Activated naive CD4-positive, alpha-beta T cell treated with anti-CD3 and anti-CD28 coated beads for 36 hours (primary cell): ENCODE results near the gene AMBRA1. TPM values are rescaled to one million over a fixed set of nuclear protein-coding genes. Genes with fewer than 3 reads are reported as not detected.

Source experiments
- CTCF ChIA-PET: fragments of 350-600 bp; sonication (Branson Sonifier 250); formaldehyde crosslinking; loops from one replicate; lab custom pipeline; 2021; ENCODE audit warnings: antibody characterized with exemption; lab: Charles Lee
- DNase-seq: peaks from one replicate; pipeline ENCODE4 v3.0.0-alpha.2; 2020
- H3K27ac Mint-ChIP-seq: one replicate; pipeline ENCODE4 v1.8.0; 2021; ENCODE audit warnings: mild to moderate bottlenecking, mixed read lengths
- H3K27me3 Mint-ChIP-seq: one replicate; pipeline ENCODE4 v1.8.0; 2021; ENCODE audit warnings: low read depth, mixed read lengths
- H3K36me3 Mint-ChIP-seq: one replicate; pipeline ENCODE4 v1.8.0; 2021; ENCODE audit warnings: low read depth, mixed read lengths
- H3K4me1 Mint-ChIP-seq: one replicate; pipeline ENCODE4 v1.8.0; 2021; ENCODE audit warnings: low read depth, mixed read lengths
- H3K4me3 Mint-ChIP-seq: one replicate; pipeline ENCODE4 v1.8.0; 2021; ENCODE audit warnings: mild to moderate bottlenecking, moderate library complexity, mixed read lengths
- H3K9me3 Mint-ChIP-seq: one replicate; pipeline ENCODE4 v1.8.0; 2021; ENCODE audit warnings: mixed read lengths
- intact Hi-C: fragments of 100-400 bp; cut with micrococcal nuclease; formaldehyde crosslinking; loops from one replicate; pipeline ENCODE4 v1.15.1; 2023
- total RNA-seq, 2 experiments: library from RNA; stranded (reverse); gene quantifications; one replicate each; pipeline ENCODE4 v1.2.3, GENCODE V29; 2021

Gene AMBRA1
- total RNA-seq, 2 experiments from 2014 or later: 19.0 to 23.1 TPM

- CTCF ChIA-PET: no interaction called here
- H3K9me3 Mint-ChIP-seq: no peaks in the 10 kb centered on the region
- peak overlapping the region; percentile 19 for H3K27ac Mint-ChIP-seq
- no peak for DNase-seq
- no peaks in the 10 kb centered on the region for H3K27me3 Mint-ChIP-seq
- peaks cover 21% of the 10 kb centered on the region for H3K4me1 Mint-ChIP-seq
- no peak overlapping the region for H3K4me3 Mint-ChIP-seq
- no peaks in the 10 kb centered on the region for H3K36me3 Mint-ChIP-seq
- intact Hi-C loops: no loop called here
These were observed 138.0 kb downstream of the AMBRA1 start for GRCh38 chr11:46455834-46456233.

DNA sequence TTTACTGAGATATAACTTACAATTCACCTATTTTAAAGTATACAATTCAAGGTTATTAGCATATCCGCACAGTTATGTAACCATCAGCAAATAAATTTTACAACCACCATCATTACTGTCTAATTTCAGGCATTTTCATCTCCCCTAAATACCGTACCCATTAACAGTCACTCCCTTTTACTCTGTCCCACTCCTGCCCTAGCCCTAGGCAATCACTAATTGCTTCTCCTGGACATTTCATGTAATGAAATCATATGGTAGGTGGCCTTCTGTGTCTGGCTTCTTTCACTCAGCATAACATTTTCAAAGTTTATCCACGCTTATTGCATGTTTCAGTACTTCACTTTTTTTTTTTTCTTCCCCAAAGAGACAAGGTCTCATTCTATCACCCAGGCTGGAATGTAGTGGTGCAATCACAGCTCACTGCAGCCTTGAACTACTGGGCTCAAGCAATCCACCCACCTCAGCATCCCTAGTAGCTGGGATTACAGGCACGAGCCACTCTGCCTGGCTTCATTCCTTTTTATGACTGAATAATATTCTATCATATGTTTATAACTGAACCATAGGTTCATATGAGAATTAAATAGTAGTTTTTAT is 140.8 kb downstream of the AMBRA1 start:
- CTCF ChIA-PET: interaction anchor here (0.5 to 2.1 kb wide), 5 partner anchors 11 to 478 kb away, joined by 3 to 6 read pairs (median 3); no protein-coding TSS in a partner anchor
- intact Hi-C loops: no loop called here
- Mint-ChIP-seq H3K27me3 (no peaks in the 10 kb centered on the region), H3K9me3 (no peaks in the 10 kb centered on the region), H3K27ac (no peak overlapping the region), H3K36me3 (no peaks in the 10 kb centered on the region), H3K4me3 (no peak overlapping the region), H3K4me1 (peaks cover 28% of the 10 kb centered on the region)
- DNase-seq: no peak

DNA sequence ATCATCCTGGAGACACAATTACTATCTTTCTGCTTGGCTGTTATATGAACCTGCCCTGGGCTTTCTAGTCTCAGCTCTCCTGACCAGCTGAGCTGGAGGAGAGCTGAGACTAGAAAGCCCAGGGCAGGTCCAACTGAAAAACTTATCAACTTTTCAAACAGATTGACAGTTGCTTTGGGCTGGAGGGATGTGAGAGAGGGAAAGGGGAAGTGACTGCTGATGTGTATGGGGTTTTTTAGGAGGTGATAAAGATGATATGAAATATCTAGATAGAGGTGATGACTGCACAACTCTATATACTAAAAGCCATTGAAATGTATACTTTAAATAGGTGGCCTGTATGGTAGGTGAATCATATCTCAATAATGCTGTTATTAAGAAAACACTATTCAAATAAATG is 142.1 kb downstream of the AMBRA1 start:
- CTCF ChIA-PET: interaction anchor here (0.6 to 2.1 kb wide), 3 partner anchors 15 to 78 kb away, joined by 3 to 6 read pairs (median 6); no protein-coding TSS in a partner anchor
- Mint-ChIP-seq H3K27me3 (no peaks in the 10 kb centered on the region), H3K36me3 (no peaks in the 10 kb centered on the region), H3K4me1 (peaks cover 28% of the 10 kb centered on the region), H3K9me3 (no peaks in the 10 kb centered on the region), H3K27ac (no peak overlapping the region), H3K4me3 (no peak overlapping the region)
- intact Hi-C loops: no loop called here
- DNase-seq: no peak

DNA sequence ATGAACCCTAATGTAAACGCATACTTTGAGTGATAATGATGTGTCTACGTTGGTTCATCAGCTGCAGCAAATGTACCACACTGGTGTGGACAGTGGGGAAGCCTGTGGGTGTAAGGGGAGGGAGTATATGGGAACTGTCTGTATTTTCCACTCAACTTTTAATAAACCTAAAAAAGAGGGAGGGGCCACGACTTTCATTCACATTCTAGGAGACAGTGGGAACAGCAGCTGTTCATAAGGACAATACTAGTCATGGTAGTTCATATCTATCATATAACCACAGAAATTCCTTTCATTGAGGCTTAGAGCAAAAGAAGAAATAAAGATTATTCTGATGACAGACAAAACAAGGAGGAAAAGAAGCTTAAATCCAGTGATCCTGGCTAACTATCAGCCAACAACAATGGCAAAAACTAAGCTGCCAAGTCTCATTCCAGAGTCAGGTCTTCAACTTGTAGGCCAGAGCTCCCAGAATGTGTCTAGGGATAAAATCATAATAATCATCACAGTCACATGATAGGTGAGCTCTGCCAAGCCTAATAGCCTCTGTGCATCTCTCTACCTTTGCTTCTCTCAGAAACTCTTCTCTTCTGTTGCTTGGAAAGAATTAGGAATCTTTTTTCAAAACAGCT is 142.9 kb downstream of the AMBRA1 start:
- Mint-ChIP-seq H3K9me3 (no peaks in the 10 kb centered on the region), H3K4me1 (peaks cover 24% of the 10 kb centered on the region), H3K36me3 (no peaks in the 10 kb centered on the region), H3K27ac (no peak overlapping the region), H3K27me3 (no peaks in the 10 kb centered on the region), H3K4me3 (no peak overlapping the region)
- intact Hi-C loops: no loop called here
- no peak for DNase-seq
- CTCF ChIA-PET: interaction anchor here (0.6 to 2.1 kb wide), 3 partner anchors 14 to 77 kb away, joined by 3 to 6 read pairs (median 6); no protein-coding TSS in a partner anchor

- no peak overlapping the region for H3K4me3 Mint-ChIP-seq
- no peak overlapping the region for H3K27ac Mint-ChIP-seq
- intact Hi-C loops: no loop called here
- no peaks in the 10 kb centered on the region for H3K9me3 Mint-ChIP-seq
- CTCF ChIA-PET: no interaction called here
- H3K27me3 Mint-ChIP-seq: no peaks in the 10 kb centered on the region
- no peak for DNase-seq
- peaks cover 15% of the 10 kb centered on the region for H3K4me1 Mint-ChIP-seq
- peaks cover 6% of the 10 kb centered on the region for H3K36me3 Mint-ChIP-seq
These were observed 146.3 kb downstream of the AMBRA1 start for GRCh38 chr11:46447544-46447943.

DNA sequence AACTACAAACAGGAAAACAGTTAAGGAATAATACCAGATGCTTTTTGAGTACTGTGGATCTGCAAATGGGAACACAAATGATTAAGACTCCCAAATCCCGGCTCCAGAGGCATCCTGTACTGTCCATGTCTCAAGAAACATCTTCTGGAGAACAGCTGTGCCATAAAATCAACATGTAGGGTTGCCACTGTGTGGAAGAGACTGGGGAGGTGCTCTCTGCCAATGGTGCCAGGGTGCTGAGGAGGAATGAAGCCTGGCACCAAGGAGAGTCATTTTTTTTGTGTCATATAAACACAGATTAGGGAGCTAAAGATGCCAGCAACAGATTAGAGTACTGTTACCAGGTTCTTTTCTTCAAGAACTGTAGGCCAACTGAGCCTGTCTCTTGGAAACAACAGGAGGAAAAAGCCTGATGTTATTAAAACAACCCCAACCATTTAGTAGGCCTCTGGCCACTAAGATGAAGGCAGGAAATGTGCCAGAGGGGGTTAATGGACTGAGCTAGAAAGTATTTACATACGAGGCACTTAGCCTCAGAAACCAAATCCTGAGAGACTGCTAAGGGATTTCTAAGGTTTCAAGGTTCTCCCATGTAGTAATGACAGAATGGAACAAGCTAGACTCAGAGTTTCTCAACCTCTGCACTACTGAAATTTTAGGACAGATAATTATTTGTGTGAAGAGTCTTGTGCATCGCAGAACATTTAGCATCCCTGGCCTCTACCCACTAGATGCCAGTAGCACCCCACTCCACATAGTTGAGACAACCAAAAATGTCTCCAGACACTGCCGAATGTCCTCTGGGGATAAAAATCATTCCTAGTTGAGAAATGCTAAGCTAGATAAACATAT is 147.7 kb downstream of the AMBRA1 start:
- H3K36me3 Mint-ChIP-seq: peaks cover 12% of the 10 kb centered on the region
- intact Hi-C loops: no loop called here
- no peak overlapping the region for H3K4me3 Mint-ChIP-seq
- DNase-seq: no peak
- H3K9me3 Mint-ChIP-seq: no peaks in the 10 kb centered on the region
- H3K27me3 Mint-ChIP-seq: no peaks in the 10 kb centered on the region
- H3K27ac Mint-ChIP-seq: no peak overlapping the region
- peaks cover 8% of the 10 kb centered on the region for H3K4me1 Mint-ChIP-seq
- CTCF ChIA-PET: interaction anchor here (0.7 to 1.3 kb wide), 2 partner anchors 83 to 94 kb away, joined by 3 to 4 read pairs; no protein-coding TSS in a partner anchor

DNA sequence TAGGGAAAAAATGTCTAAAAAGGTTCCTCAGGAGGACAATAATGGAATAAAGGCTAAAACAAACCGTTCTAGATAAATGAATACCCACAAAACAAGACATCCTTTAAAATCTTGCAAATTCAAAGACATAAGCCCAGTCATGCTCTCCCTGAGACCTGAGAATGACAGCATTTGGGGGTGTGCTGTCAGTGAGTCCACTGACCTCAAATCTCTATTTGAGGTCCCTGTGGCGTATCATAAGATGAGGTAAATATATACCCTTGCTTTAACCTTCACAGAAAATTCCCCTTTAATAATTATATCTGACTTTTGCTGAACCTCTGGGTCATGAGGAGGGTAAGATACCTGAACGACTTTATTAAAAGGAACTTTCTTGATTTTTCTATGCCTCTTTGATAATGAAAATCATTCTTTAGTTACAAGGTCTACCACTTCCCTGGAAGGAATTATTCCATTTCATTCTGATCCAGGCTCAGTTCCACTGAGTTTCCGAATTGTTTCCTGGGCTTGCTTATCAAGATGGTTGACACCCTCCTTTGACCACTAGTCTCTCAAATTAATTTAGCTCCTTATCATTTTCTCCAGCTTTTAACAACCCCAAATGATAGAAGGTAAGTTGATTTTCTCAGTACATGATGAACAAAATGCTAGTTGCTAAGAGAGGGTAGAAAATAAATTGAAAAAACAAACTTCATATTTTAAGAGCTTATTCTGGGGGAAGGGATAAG is 148.5 kb downstream of the AMBRA1 start:
- Mint-ChIP-seq H3K4me1 (peaks cover 6% of the 10 kb centered on the region), H3K27me3 (no peaks in the 10 kb centered on the region), H3K36me3 (peaks cover 16% of the 10 kb centered on the region), H3K4me3 (no peak overlapping the region), H3K27ac (no peak overlapping the region), H3K9me3 (no peaks in the 10 kb centered on the region)
- no peak for DNase-seq
- intact Hi-C loops: no loop called here
- CTCF ChIA-PET: interaction anchor here (1.3 kb wide), 1 partner anchor 83 kb away, joined by 4 read pairs; no protein-coding TSS in a partner anchor

GRCh38 chr11:46444305-46444704 is 149.5 kb downstream of the AMBRA1 start:
- no peak for DNase-seq
- intact Hi-C loops: no loop called here
- peaks cover 6% of the 10 kb centered on the region for H3K4me1 Mint-ChIP-seq
- CTCF ChIA-PET: no interaction called here
- no peaks in the 10 kb centered on the region for H3K27me3 Mint-ChIP-seq
- no peaks in the 10 kb centered on the region for H3K9me3 Mint-ChIP-seq
- peaks cover 16% of the 10 kb centered on the region for H3K36me3 Mint-ChIP-seq
- no peak overlapping the region for H3K4me3 Mint-ChIP-seq
- H3K27ac Mint-ChIP-seq: no peak overlapping the region

- H3K9me3 Mint-ChIP-seq: no peaks in the 10 kb centered on the region
- H3K4me3 Mint-ChIP-seq: no peak overlapping the region
- H3K27ac Mint-ChIP-seq: no peak overlapping the region
- CTCF ChIA-PET: no interaction called here
- no peaks in the 10 kb centered on the region for H3K27me3 Mint-ChIP-seq
- intact Hi-C loops: no loop called here
- peaks cover 32% of the 10 kb centered on the region for H3K36me3 Mint-ChIP-seq
- H3K4me1 Mint-ChIP-seq: no peaks in the 10 kb centered on the region
- DNase-seq: no peak
These were observed 155.6 kb downstream of the AMBRA1 start for GRCh38 chr11:46438211-46438610.

- Mint-ChIP-seq H3K27ac (no peak overlapping the region), H3K36me3 (peaks cover 26% of the 10 kb centered on the region), H3K9me3 (no peaks in the 10 kb centered on the region), H3K4me3 (no peak overlapping the region), H3K27me3 (no peaks in the 10 kb centered on the region), H3K4me1 (no peaks in the 10 kb centered on the region)
- intact Hi-C loops: no loop called here
- DNase-seq: no peak
- CTCF ChIA-PET: interaction anchor here (1.1 to 2.0 kb wide), 2 partner anchors 14 to 48 kb away, joined by 3 to 6 read pairs; no protein-coding TSS in a partner anchor
These were observed 156.6 kb downstream of the AMBRA1 start for GRCh38 chr11:46437122-46437689.

DNA sequence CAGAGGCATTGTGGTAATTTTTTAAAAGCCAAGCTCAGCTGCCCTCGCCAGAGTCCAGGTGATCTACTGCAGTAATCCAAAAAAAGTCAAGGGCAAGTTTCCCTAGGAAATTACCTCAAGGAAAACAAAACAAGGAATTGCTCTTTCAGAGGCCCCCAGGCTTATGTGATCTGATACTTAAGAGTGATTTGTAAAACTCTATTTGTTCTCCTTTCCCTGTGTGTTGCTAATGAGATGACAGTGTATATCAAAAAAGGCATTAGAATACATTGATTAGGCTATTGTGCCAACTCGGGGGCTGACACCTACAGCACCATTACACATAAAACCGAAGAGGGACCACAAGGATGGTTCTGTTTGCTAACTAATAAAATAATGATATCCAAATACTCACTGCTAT is 157.7 kb downstream of the AMBRA1 start:
- H3K36me3 Mint-ChIP-seq: peaks cover 26% of the 10 kb centered on the region
- DNase-seq: no peak
- no peaks in the 10 kb centered on the region for H3K9me3 Mint-ChIP-seq
- no peak overlapping the region for H3K4me3 Mint-ChIP-seq
- CTCF ChIA-PET: interaction anchor here (2.0 kb wide), 1 partner anchor 15 kb away, joined by 6 read pairs; no protein-coding TSS in a partner anchor
- intact Hi-C loops: no loop called here
- no peaks in the 10 kb centered on the region for H3K27me3 Mint-ChIP-seq
- no peak overlapping the region for H3K27ac Mint-ChIP-seq
- no peaks in the 10 kb centered on the region for H3K4me1 Mint-ChIP-seq
